AG04450 (cell line): ENCODE measurements around the gene TUSC2. TPM values are rescaled to one million over a fixed set of nuclear protein-coding genes. Genes with fewer than 3 reads are reported as not detected.
A peak's percentile ranks its signal among the peaks of the same experiment; 100 is the strongest.

Source experiments
- CTCF ChIA-PET: fragments of 300-600, 350-600 bp; formaldehyde crosslinking; extraction: SDS; loops from one replicate; lab custom pipeline; 2022; ENCODE audit warnings: antibody characterized with exemption, inconsistent platforms; lab: Charles Lee
- POLR2A ChIA-PET: fragments of 350-600 bp; formaldehyde crosslinking; extraction: SDS; loops from one replicate; lab custom pipeline; 2021; ENCODE audit warnings: antibody characterized with exemption, inconsistent platforms; lab: Yijun Ruan, JAX
- DNase-seq: peaks from one replicate; pipeline ENCODE4 v3.0.0-alpha.2; 2011; ENCODE audit warnings: low read depth, low spot score
- H3K27ac ChIP-seq: one replicate; pipeline ENCODE4 v1.5.1; 2012; ENCODE audit warnings: low read depth, low read length, control low read depth
- H3K27me3 ChIP-seq: one replicate; pipeline ENCODE4 v1.6.0; 2012; ENCODE audit warnings: low read length; ENCODE audit not compliant: control insufficient read depth, insufficient read depth
- H3K4me3 ChIP-seq: 2 replicates; pipeline ENCODE4 v1.5.1; 2011; ENCODE audit warnings: mild to moderate bottlenecking, low read depth, low read length, control low read depth
- H3K9me3 ChIP-seq: 2 replicates; pipeline ENCODE4 v1.5.1; 2012; ENCODE audit warnings: low read length; ENCODE audit not compliant: control insufficient read depth, insufficient read depth
- polyA plus RNA-seq: library from polyadenylated mRNA; depleted of rRNA; stranded (reverse); fragments of >200 nt; gene quantifications from 2 replicates; pipeline ENCODE4 v1.2.3, GENCODE V29; 2011
- TF ChIP-seq, protein P1 (sequence below): IDR thresholded peaks from 2 replicates; pipeline ENCODE4 v1.5.1; 2011; ENCODE audit warnings: low read depth, low read length, control low read depth, inconsistent platforms

Gene TUSC2
- polyA plus RNA-seq, 1 experiment, result 25.3 TPM

DNA sequence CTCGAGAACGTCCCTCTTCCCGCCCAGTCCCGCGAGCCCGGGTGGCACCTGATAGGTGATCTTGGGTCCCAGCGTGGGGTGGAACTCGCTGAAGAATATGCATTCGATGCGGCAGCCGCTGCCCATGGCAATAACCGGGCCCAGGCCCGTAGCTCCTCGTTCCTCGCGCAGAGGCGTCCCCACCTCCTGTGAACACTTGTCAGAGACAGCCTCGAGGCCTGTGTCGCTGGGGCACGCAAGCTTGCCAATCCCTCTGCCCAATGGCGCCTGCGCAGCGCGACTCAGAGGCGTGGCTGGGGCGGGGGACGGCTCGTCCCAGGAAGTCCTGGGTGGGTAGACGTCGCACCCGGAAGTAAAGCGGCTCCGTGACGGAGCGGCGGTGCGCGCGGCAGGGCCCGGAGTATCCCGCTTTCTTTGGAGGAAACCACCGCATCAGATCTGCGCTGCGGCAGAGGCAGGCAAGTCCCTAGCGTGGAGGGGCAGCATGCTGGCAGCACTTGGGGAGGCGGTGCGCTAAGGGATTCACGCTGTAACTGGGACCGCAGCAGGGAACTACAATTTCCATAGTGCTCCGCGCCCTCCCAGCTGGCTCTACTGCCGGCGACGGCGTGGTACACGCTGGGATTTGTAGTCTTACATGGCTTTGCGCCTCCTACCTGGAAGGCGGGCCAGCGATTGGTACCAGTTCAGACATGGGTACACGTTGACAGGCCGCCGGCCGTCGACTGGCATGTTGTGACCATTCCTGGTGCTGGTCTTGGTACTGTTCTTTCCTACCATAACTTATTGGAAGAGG lies 22.7 kb upstream of the TUSC2 start, which contains the start of the genes CYB561D2 and NPRL2:
Gene CYB561D2, plus strand, starts transcription at position 336 of the 796 bp plus-strand sequence. CDS start 572 bp downstream, outside the sequence.
Gene NPRL2, minus strand, starts transcription at position 249 of the 796 bp plus-strand sequence. Its CDS starts 123 bp downstream, at position 126.
- Histone ChIP-seq H3K9me3 (no peaks in the 10 kb centered on the region), H3K4me3 (peak within 1 kb of the TSS; percentile 97), H3K27me3 (no peaks in the 10 kb centered on the region), H3K27ac (peak within 1 kb of the TSS; percentile 80)
- POLR2A ChIA-PET, result interaction anchor here (0.8 to 1.8 kb wide), 6 partner anchors 9 to 218 kb away, joined by 3 to 11 read pairs (median 5); partner anchors contain the start of genes HYAL3, NAA80, RASSF1 and TMEM115
- CTCF ChIA-PET, result interaction anchor here (1.0 to 6.7 kb wide), 4 partner anchors 192 to 264 kb away, joined by 3 to 76 read pairs (median 29); no protein-coding TSS in a partner anchor
- TF ChIP-seq, protein P1, sequence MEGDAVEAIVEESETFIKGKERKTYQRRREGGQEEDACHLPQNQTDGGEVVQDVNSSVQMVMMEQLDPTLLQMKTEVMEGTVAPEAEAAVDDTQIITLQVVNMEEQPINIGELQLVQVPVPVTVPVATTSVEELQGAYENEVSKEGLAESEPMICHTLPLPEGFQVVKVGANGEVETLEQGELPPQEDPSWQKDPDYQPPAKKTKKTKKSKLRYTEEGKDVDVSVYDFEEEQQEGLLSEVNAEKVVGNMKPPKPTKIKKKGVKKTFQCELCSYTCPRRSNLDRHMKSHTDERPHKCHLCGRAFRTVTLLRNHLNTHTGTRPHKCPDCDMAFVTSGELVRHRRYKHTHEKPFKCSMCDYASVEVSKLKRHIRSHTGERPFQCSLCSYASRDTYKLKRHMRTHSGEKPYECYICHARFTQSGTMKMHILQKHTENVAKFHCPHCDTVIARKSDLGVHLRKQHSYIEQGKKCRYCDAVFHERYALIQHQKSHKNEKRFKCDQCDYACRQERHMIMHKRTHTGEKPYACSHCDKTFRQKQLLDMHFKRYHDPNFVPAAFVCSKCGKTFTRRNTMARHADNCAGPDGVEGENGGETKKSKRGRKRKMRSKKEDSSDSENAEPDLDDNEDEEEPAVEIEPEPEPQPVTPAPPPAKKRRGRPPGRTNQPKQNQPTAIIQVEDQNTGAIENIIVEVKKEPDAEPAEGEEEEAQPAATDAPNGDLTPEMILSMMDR, result no peak
- DNase-seq, result peak; percentile 72

DNA sequence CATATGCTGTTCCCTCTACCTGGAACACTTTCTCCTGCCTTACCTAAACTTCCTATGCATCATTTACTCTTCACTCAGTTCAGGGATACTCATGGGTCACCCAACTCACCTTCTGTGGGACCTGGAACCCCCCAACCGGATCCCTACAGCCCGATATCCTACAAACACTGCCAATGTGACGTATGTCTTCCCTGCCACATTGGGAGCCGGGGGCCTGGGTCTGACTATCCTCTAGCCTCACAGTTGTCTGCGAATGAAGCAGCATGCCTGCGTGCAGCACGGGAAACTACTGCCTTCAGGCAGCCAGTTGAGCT lies 22.1 kb upstream of the TUSC2 start:
- no peak overlapping the region for H3K27ac ChIP-seq
- no peaks in the 10 kb centered on the region for H3K9me3 ChIP-seq
- CTCF ChIA-PET, result interaction anchor here (1.0 to 6.7 kb wide), 4 partner anchors 193 to 264 kb away, joined by 3 to 76 read pairs (median 29); no protein-coding TSS in a partner anchor
- POLR2A ChIA-PET, result interaction anchor here (0.8 to 1.8 kb wide), 6 partner anchors 9 to 219 kb away, joined by 3 to 11 read pairs (median 5); partner anchors contain the start of genes HYAL3, NAA80, RASSF1 and TMEM115
- no peak for DNase-seq
- TF ChIP-seq, protein P1, result no peak
- H3K27me3 ChIP-seq, result no peaks in the 10 kb centered on the region
- peak overlapping the region; percentile 97 for H3K4me3 ChIP-seq

DNA sequence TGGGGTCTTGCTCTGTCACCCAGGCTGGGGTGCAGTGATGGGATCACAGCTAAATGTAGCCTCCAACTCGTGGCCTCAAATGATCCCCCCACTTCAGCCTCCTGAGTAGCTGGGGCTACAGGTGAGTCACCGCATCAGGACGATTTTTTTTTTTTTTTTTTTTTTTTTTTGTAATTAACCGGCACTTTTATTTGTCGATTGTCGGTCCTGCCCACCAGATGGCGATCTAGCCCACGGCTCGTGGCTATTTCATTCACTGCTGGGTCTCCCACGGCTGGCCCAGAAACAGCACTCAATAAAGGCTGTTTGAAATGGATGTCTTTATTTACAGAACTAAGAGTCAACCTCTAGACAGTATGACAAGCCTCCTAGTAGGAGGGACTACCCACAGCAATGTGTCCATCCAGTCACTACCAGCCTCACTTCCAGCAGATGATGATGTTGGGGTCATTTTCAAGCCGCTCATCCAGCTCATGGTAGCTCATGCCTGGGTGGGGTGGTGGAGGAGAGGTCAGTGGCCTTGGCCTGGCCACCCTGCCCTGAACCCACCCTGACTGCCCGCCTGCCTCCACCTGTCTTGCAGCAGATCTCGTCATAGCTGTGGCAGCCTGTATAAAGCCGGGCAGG lies 19.3 kb upstream of the TUSC2 start:
- peak overlapping the region; percentile 39 for H3K27ac ChIP-seq
- ChIA-PET POLR2A (interaction anchor here (0.7 to 0.9 kb wide), 2 partner anchors 10 to 12 kb away, joined by 3 to 5 read pairs; no protein-coding TSS in a partner anchor), CTCF (interaction anchor here (0.6 to 6.7 kb wide), 17 partner anchors 10 to 251 kb away, joined by 3 to 76 read pairs (median 6); partner anchors contain the start of genes HEMK1 and TUSC2)
- no peaks in the 10 kb centered on the region for H3K9me3 ChIP-seq
- no peak for DNase-seq
- no peaks in the 10 kb centered on the region for H3K27me3 ChIP-seq
- TF ChIP-seq, protein P1, result peak; percentile 70
- no peak overlapping the region for H3K4me3 ChIP-seq

DNA sequence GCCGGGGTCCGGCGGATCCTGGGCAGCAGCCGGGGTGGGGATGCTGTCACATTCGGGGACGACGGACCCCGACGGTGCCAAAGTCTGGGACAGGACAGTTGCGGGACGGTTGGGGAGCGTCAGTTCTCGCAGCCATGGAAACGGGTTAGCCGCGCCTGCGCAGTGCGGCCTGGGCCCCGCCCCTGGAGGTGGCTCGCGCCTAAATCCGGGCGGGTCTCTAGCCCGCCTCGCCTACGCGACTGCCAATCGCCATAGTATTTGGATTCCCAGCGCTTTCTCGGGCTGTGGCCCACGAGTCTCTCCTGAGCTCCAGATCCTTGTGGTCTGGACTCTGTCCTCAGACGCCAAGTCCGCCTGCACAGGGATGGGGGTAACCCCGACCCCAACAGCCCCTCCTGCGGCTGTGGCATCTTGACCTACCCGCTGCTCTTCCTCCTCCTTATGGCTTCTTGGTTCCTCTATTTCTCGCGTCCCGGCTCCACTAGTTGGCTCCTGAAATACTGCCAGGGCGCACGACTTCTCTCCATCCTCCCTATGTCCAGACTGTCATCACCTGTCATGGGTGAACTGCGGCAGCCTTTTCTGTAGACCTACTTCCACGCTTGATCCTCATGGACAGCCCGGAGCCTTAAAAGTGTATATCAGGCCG lies 17.7 kb upstream of the TUSC2 start, which contains the start of gene ZMYND10:
Gene ZMYND10, minus strand, starts transcription at position 147 of the 649 bp plus-strand sequence. CDS start 153 bp downstream, outside the sequence.
- TF ChIP-seq, protein P1, result no peak
- Histone ChIP-seq H3K27ac (no peak within 1 kb of the TSS), H3K4me3 (peak within 1 kb of the TSS; percentile 60), H3K27me3 (no peaks in the 10 kb centered on the region), H3K9me3 (no peaks in the 10 kb centered on the region)
- POLR2A ChIA-PET, result interaction anchor here (0.7 kb wide), 1 partner anchor 11 kb away, joined by 4 read pairs; no protein-coding TSS in a partner anchor
- CTCF ChIA-PET, result interaction anchor here (6.6 to 6.7 kb wide), 2 partner anchors 197 to 204 kb away, joined by 53 to 76 read pairs; no protein-coding TSS in a partner anchor
- DNase-seq, result no peak
